Right ventricle myocardium inferior (tissue), 1 donor: ENCODE measurements around the gene PRCC. TPM values are rescaled to one million over a fixed set of nuclear protein-coding genes. Genes with fewer than 3 reads are reported as not detected.

ENCODE experiments used
- ATAC-seq: fragments of 200-7000 bp; cut with Tn5 transposase; one replicate; pipeline ENCODE4 v1.9.1; 2020; ENCODE audit warnings: mild to moderate bottlenecking, moderate library complexity
- DNase-seq: peaks from one replicate; pipeline ENCODE4 v3.0.0; 2021; ENCODE audit errors: missing footprints
- intact Hi-C: fragments of 100-400 bp; cut with DNase I; formaldehyde crosslinking; loops from one replicate; pipeline ENCODE4 v1.11.0; 2022
- total RNA-seq: library from RNA; stranded (reverse); fragmentation: NEBNext Ultra II Directional; extraction: Animal tissue kit (Norgen Biotek cat#: 25700); gene quantifications from one replicate; pipeline ENCODE4 v1.2.1, GENCODE V29; 2021
- donor health status: DM: no; HTN: yes; CAD: no; lungs with severe emphysema.

Gene PRCC
- total RNA-seq, 1 donor from 2014 or later = 42.9 TPM

GRCh38 chr1:156785458-156785857 lies 18.1 kb downstream of the PRCC start:
- DNase-seq (no peak), ATAC-seq (no peak)
- intact Hi-C loops = no loop called here

- ATAC-seq (no peak), DNase-seq (no peak)
- intact Hi-C loops = no loop called here
These were observed 19.3 kb downstream of the PRCC start for GRCh38 chr1:156786640-156787039.

GRCh38 chr1:156788136-156788535 lies 20.8 kb downstream of the PRCC start:
- intact Hi-C loops = no loop called here
- DNase-seq (no peak), ATAC-seq (no peak)

GRCh38 chr1:156789621-156790318 lies 22.4 kb downstream of the PRCC start:
- intact Hi-C loops = no loop called here
- ATAC-seq (no peak), DNase-seq (no peak)

GRCh38 chr1:156794506-156795373 lies 27.4 kb downstream of the PRCC start:
- intact Hi-C loops = no loop called here
- DNase-seq = no peak
- ATAC-seq = no peak

- DNase-seq = no peak
- ATAC-seq = no peak
- intact Hi-C loops = no loop called here
These were observed 28.0 kb downstream of the PRCC start for GRCh38 chr1:156795374-156795733.

GRCh38 chr1:156795787-156796186 lies 28.5 kb downstream of the PRCC start:
- ATAC-seq = no peak
- DNase-seq = no peak
- intact Hi-C loops = loop anchor here (2.0 kb wide), 1 partner anchor 65 kb away; the partner anchor contains the start of gene NTRK1

- ATAC-seq (no peak), DNase-seq (no peak)
- intact Hi-C loops = loop anchor here (2.0 kb wide), 1 partner anchor 64 kb away; the partner anchor contains the start of gene NTRK1
These were observed 29.2 kb downstream of the PRCC start for GRCh38 chr1:156796340-156797097.

GRCh38 chr1:156797212-156797871 lies 30.0 kb downstream of the PRCC start:
- DNase-seq (no peak), ATAC-seq (no peak)
- intact Hi-C loops = loop anchor here (2.0 kb wide), 1 partner anchor 63 kb away; the partner anchor contains the start of gene NTRK1

- DNase-seq (no peak), ATAC-seq (peak; percentile 79)
- intact Hi-C loops = loop anchor here (1.0 kb wide), 1 partner anchor 9 kb away; no protein-coding TSS in a partner anchor
These were observed 34.2 kb downstream of the PRCC start for GRCh38 chr1:156801409-156802121.

- ATAC-seq (no peak), DNase-seq (no peak)
- intact Hi-C loops = no loop called here
These were observed 35.1 kb downstream of the PRCC start for GRCh38 chr1:156802421-156802935.

GRCh38 chr1:156803086-156803851 lies 35.9 kb downstream of the PRCC start:
- intact Hi-C loops = no loop called here
- ATAC-seq (no peak), DNase-seq (no peak)

GRCh38 chr1:156804026-156804425 lies 36.7 kb downstream of the PRCC start:
- ATAC-seq = no peak
- intact Hi-C loops = no loop called here
- no peak for DNase-seq

GRCh38 chr1:156804572-156805243 lies 37.4 kb downstream of the PRCC start:
- intact Hi-C loops = loop anchor here (5.0 kb wide), 1 partner anchor 83 kb away; no protein-coding TSS in a partner anchor
- DNase-seq (no peak), ATAC-seq (no peak)

- no peak for DNase-seq
- ATAC-seq = peak; percentile 52
- intact Hi-C loops = loop anchor here (5.0 kb wide), 1 partner anchor 81 kb away; no protein-coding TSS in a partner anchor
These were observed 38.6 kb downstream of the PRCC start for GRCh38 chr1:156805766-156806511.
